Endothelial cell of umbilical vein (primary cell): ENCODE results near the gene NRG3. TPM values are rescaled to one million over a fixed set of nuclear protein-coding genes. Genes with fewer than 3 reads are reported as not detected.

Experiments
- BruUV-seq: library from RNA; stranded (reverse); fragments of 400-500 nt; replicated peaks from 2 replicates; lab custom pipeline; 2021; lab: Mats Ljungman, UMichigan
- CTCF ChIA-PET: fragments of 300-600, 350-600 bp; sonication (Branson Sonifier 250); formaldehyde crosslinking; loops from one replicate; lab custom pipeline; 2021; ENCODE audit warnings: antibody characterized with exemption, inconsistent platforms; lab: Charles Lee
- POLR2A ChIA-PET: fragments of 300-600, 350-600 bp; sonication (Branson Sonifier 250); formaldehyde crosslinking; loops from one replicate; lab custom pipeline; 2021; ENCODE audit warnings: antibody characterized with exemption, inconsistent platforms; lab: Charles Lee
- DNase-seq: peaks from one replicate; pipeline ENCODE4 v3.0.0-alpha.2; 2011; ENCODE audit warnings: low read depth, low spot score
- FAIRE-seq: peaks from 2 replicates; lab custom pipeline; 2011; peaks lifted over from hg19 to GRCh38; lab: Jason Lieb, UNC
- H2AFZ ChIP-seq: 2 replicates; pipeline ENCODE4 v1.6.0; 2012; ENCODE audit warnings: low read depth, low read length, control low read depth, inconsistent platforms
- H3K27ac ChIP-seq: 2 replicates; pipeline ENCODE4 v1.5.1; 2011; ENCODE audit warnings: low read depth, mild to moderate bottlenecking, control low read depth, low read length, moderate library complexity; ENCODE audit not compliant: insufficient read depth
- H3K27me3 ChIP-seq, 2 experiments: 2 replicates each; pipeline versions ENCODE4 v1.6.0 to v1.6.1; 2011; ENCODE audit warnings: low read length in 2 of 2, mixed read lengths in 1 of 2; ENCODE audit not compliant: control insufficient read depth in 2 of 2, insufficient read depth in 2 of 2
- H3K36me3 ChIP-seq, 2 experiments: 2 replicates in 1 of 2; 3 replicates in 1 of 2; pipeline ENCODE4 v1.5.1; 2011; ENCODE audit warnings: low read length in 2 of 2, mild to moderate bottlenecking in 1 of 2, moderate library complexity in 1 of 2; ENCODE audit not compliant: control insufficient read depth in 2 of 2, insufficient read depth in 2 of 2; ENCODE audit errors: extremely low read depth in 1 of 2
- H3K4me1 ChIP-seq: 3 replicates; pipeline ENCODE4 v1.5.1; 2011; ENCODE audit warnings: mild to moderate bottlenecking, low read length; ENCODE audit not compliant: control insufficient read depth, insufficient read depth; ENCODE audit errors: extremely low read depth
- H3K4me2 ChIP-seq: 2 replicates; pipeline ENCODE4 v1.6.1; 2011; ENCODE audit warnings: low read length, control low read depth, mixed read lengths; ENCODE audit not compliant: insufficient read depth
- H3K4me3 ChIP-seq, 3 experiments: fragments of 200-600 bp in 1 of 3; sonication (generic), shearing (Covaris generic) in 1 of 3; replicated peaks in 1 of 3; 2 replicates each; pipeline ENCODE4 v1.5.1; 2011 to 2016; ENCODE audit warnings: control low read depth in 3 of 3, low read length in 3 of 3, mild to moderate bottlenecking in 2 of 3, inconsistent platforms in 1 of 3, low read depth in 1 of 3, moderate library complexity in 1 of 3; ENCODE audit not compliant: insufficient read depth in 1 of 3
- H3K79me2 ChIP-seq: 2 replicates; pipeline ENCODE4 v1.6.0; 2012; ENCODE audit warnings: low read length, inconsistent platforms; ENCODE audit not compliant: control insufficient read depth, insufficient read depth
- H3K9ac ChIP-seq: replicated peaks from 2 replicates; pipeline ENCODE3; 2011; ENCODE audit warnings: low read length, control low read depth; ENCODE audit not compliant: insufficient read depth; ENCODE audit errors: extremely low read depth
- H3K9me1 ChIP-seq: replicated peaks from 3 replicates; pipeline ENCODE4 v1.6.0; 2011; ENCODE audit warnings: mild to moderate bottlenecking, low read length; ENCODE audit not compliant: control insufficient read depth, insufficient read depth; ENCODE audit errors: extremely low read depth
- H3K9me3 ChIP-seq: replicated peaks from 2 replicates; pipeline ENCODE4 v1.5.1; 2012; ENCODE audit warnings: low read length, inconsistent platforms; ENCODE audit not compliant: control insufficient read depth, insufficient read depth
- H4K20me1 ChIP-seq: replicated peaks from 2 replicates; pipeline ENCODE3; 2011; ENCODE audit warnings: mild to moderate bottlenecking, low read length; ENCODE audit not compliant: control insufficient read depth, insufficient read depth; ENCODE audit errors: extremely low read depth
- EZH2 ChIP-seq: IDR thresholded peaks from 2 replicates; pipeline ENCODE4 v1.6.1; 2012; ENCODE audit warnings: borderline replicate concordance, low read depth, mild to moderate bottlenecking, moderate library complexity, low read length, inconsistent platforms; ENCODE audit not compliant: severe bottlenecking
- FOS ChIP-seq: IDR thresholded peaks from 2 replicates; pipeline ENCODE4 v1.6.1; 2011; ENCODE audit warnings: mild to moderate bottlenecking, low read length, moderate library complexity, borderline replicate concordance; ENCODE audit not compliant: insufficient read depth
- GATA2 ChIP-seq: IDR thresholded peaks from 2 replicates; pipeline ENCODE4 v1.7.0; 2011; ENCODE audit warnings: low read depth, mild to moderate bottlenecking, moderate library complexity, mixed read lengths, low read length; ENCODE audit not compliant: insufficient read length, insufficient read depth
- JUN ChIP-seq: IDR thresholded peaks from 2 replicates; pipeline ENCODE4 v1.6.1; 2011; ENCODE audit warnings: borderline replicate concordance, low read depth; ENCODE audit not compliant: insufficient read length, insufficient read depth
- MAX ChIP-seq: IDR thresholded peaks from 2 replicates; pipeline ENCODE4 v1.6.1; 2011; ENCODE audit not compliant: insufficient read depth, insufficient read length
- POLR2AphosphoS5 ChIP-seq: IDR thresholded peaks from 2 replicates; pipeline ENCODE4 v1.6.1; 2012; ENCODE audit warnings: low read depth, mild to moderate bottlenecking, control low read depth, low read length, moderate library complexity; ENCODE audit not compliant: insufficient read depth
- dilution Hi-C: fragments of 300-500 bp; cut with MboI; formaldehyde crosslinking; loops from one replicate; pipeline ENCODE4 v1.15.0; 2019; ENCODE audit warnings: low sequenced_read_pairs; ENCODE audit not compliant: extremely low pct_ligation_motif_present
- intact Hi-C: fragments of 100-400 bp; cut with micrococcal nuclease; formaldehyde crosslinking; loops from one replicate; pipeline ENCODE4 v1.10.0; 2022
- polyA plus RNA-seq, 4 experiments: library from polyadenylated mRNA; depleted of rRNA in 3 of 4; stranded (reverse) in 3 of 4; unstranded in 1 of 4; fragments of >200 nt; gene quantifications; 2 replicates each; pipeline versions ENCODE4 v1.2.1 to v1.2.3, GENCODE V29; 2011 to 2012; ENCODE audit warnings: missing spikeins in 1 of 4
- total RNA-seq: library from RNA; stranded (reverse); gene quantifications from 2 replicates; pipeline ENCODE4 v1.2.3, GENCODE V29; 2021
- TF ChIP-seq, protein P1 (sequence below), 2 donors: IDR thresholded peaks; 1 replicate in 1 of 2; 2 replicates in 1 of 2; pipeline ENCODE4 v1.5.1; 2011; ENCODE audit warnings: low read length in 2 of 2, mild to moderate bottlenecking in 2 of 2, moderate library complexity in 2 of 2, control low read depth in 1 of 2, inconsistent platforms in 1 of 2, low read depth in 1 of 2; ENCODE audit not compliant: insufficient read depth in 1 of 2; ENCODE audit errors: extremely low read depth in 1 of 2

Gene NRG3
- total and polyA plus RNA-seq, 2 donors (not counting 3 experiments of a cell fraction or from before 2014, with no cell fraction given) = 1.9 to 3.9 TPM

DNA sequence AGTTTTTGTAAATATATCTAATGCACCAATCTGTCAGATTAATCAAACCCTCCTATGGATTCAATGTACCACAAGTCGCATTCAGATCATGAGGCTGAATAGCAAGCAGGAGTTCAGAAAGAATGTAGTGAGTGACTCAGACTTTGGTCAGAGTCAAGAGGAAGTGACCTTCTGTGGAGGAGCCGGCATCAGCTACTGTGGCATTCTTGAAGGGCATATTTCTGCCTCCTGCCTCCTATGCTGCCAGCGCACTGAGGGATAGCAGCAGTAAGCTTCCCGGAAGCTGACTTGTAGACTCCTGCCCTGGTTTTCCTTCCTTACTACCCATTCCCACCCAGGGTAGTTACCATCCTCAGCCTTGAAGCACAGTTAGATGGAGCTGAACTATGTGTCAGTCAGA, 867.5 kb downstream of the NRG3 start:
- Histone ChIP-seq H3K27me3 (no peaks in the 10 kb centered on the region), H3K9me3 (no peaks in the 10 kb centered on the region), H3K4me3 (no peak overlapping the region), H3K9ac (no peak overlapping the region), H3K27ac (no peak overlapping the region), H4K20me1 (no peaks in the 10 kb centered on the region), H2AFZ (no peak overlapping the region), H3K79me2 (no peaks in the 10 kb centered on the region), H3K4me2 (no peak overlapping the region), H3K36me3 (no peaks in the 10 kb centered on the region), H3K9me1 (no peaks in the 10 kb centered on the region), H3K4me1 (peaks cover 10% of the 10 kb centered on the region)
- BruUV-seq = no TSS peak
- dilution Hi-C loops (no loop called here), intact Hi-C loops (no loop called here)
- DNase-seq (peak; percentile 83), FAIRE-seq (peak; percentile 99)
- peak; percentile 24 for TF ChIP-seq GATA2
- TF ChIP-seq MAX = no peak
- TF ChIP-seq EZH2 = no peak
- peak; percentile 90 for TF ChIP-seq FOS
- TF ChIP-seq, protein P1, sequence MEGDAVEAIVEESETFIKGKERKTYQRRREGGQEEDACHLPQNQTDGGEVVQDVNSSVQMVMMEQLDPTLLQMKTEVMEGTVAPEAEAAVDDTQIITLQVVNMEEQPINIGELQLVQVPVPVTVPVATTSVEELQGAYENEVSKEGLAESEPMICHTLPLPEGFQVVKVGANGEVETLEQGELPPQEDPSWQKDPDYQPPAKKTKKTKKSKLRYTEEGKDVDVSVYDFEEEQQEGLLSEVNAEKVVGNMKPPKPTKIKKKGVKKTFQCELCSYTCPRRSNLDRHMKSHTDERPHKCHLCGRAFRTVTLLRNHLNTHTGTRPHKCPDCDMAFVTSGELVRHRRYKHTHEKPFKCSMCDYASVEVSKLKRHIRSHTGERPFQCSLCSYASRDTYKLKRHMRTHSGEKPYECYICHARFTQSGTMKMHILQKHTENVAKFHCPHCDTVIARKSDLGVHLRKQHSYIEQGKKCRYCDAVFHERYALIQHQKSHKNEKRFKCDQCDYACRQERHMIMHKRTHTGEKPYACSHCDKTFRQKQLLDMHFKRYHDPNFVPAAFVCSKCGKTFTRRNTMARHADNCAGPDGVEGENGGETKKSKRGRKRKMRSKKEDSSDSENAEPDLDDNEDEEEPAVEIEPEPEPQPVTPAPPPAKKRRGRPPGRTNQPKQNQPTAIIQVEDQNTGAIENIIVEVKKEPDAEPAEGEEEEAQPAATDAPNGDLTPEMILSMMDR (IDR thresholded peaks at IDR 0.05; ENCODE audit: extremely low read depth in 1 of 2, insufficient read depth in 1 of 2, low read depth in 1 of 2, low read length in 2 of 2) = no peak
- peak; percentile 80 for TF ChIP-seq JUN
- TF ChIP-seq POLR2AphosphoS5 = peak; percentile 63
- ChIA-PET CTCF (interaction anchor here (0.6 to 1.3 kb wide), 2 partner anchors 13 to 18 kb away, joined by 3 read pairs; no protein-coding TSS in a partner anchor), POLR2A (no interaction called here)
